ENCODE data around the gene ZNF526. TPM values are rescaled to one million over a fixed set of nuclear protein-coding genes. Genes with fewer than 3 reads are reported as not detected.

ZNF526 gene
- total RNA-seq, 1 donor from 2014 or later: 13.9 TPM

GRCh38 chr19:42220751-42221097 lies 612 bp downstream of the ZNF526 start:
- Mint-ChIP-seq H3K9me3 (ENCODE audit: unreplicated experiment) (no peaks in the 10 kb centered on the region), H3K36me3 (ENCODE audit: low read depth, unreplicated experiment) (peaks cover 29% of the 10 kb centered on the region), H3K27me3 (ENCODE audit: unreplicated experiment) (peaks cover 20% of the 10 kb centered on the region), H3K4me1 (ENCODE audit: unreplicated experiment) (peaks cover 31% of the 10 kb centered on the region), H3K4me3 (ENCODE audit: unreplicated experiment) (peak overlapping the region; percentile 100), H3K27ac (ENCODE audit: unreplicated experiment) (peak overlapping the region; percentile 80)
- no peak for TF ChIP-seq CTCF (IDR thresholded peaks at IDR 0.05; ENCODE audit: unreplicated experiment)
- DNase-seq (ENCODE audit: low spot score): no peak

- TF ChIP-seq CTCF (IDR thresholded peaks at IDR 0.05; ENCODE audit: unreplicated experiment): no peak
- peaks cover 9% of the 10 kb centered on the region for H3K27me3 Mint-ChIP-seq (ENCODE audit: unreplicated experiment)
- peaks cover 33% of the 10 kb centered on the region for H3K36me3 Mint-ChIP-seq (ENCODE audit: low read depth, unreplicated experiment)
- no peak for DNase-seq (ENCODE audit: low spot score)
- H3K4me3 Mint-ChIP-seq (ENCODE audit: unreplicated experiment): peak overlapping the region; percentile 80
- no peak overlapping the region for H3K27ac Mint-ChIP-seq (ENCODE audit: unreplicated experiment)
- H3K9me3 Mint-ChIP-seq (ENCODE audit: unreplicated experiment): no peaks in the 10 kb centered on the region
- H3K4me1 Mint-ChIP-seq (ENCODE audit: unreplicated experiment): peaks cover 13% of the 10 kb centered on the region
Measured at GRCh38 chr19:42224940-42225717, 5.0 kb downstream of the ZNF526 start.

- H3K36me3 Mint-ChIP-seq (ENCODE audit: low read depth, unreplicated experiment): peaks cover 33% of the 10 kb centered on the region
- TF ChIP-seq CTCF (IDR thresholded peaks at IDR 0.05; ENCODE audit: unreplicated experiment): no peak
- no peak overlapping the region for H3K27ac Mint-ChIP-seq (ENCODE audit: unreplicated experiment)
- no peaks in the 10 kb centered on the region for H3K9me3 Mint-ChIP-seq (ENCODE audit: unreplicated experiment)
- peaks cover 7% of the 10 kb centered on the region for H3K4me1 Mint-ChIP-seq (ENCODE audit: unreplicated experiment)
- DNase-seq (ENCODE audit: low spot score): no peak
- no peak overlapping the region for H3K4me3 Mint-ChIP-seq (ENCODE audit: unreplicated experiment)
- peaks cover 9% of the 10 kb centered on the region for H3K27me3 Mint-ChIP-seq (ENCODE audit: unreplicated experiment)
Measured at GRCh38 chr19:42225718-42226292, 5.7 kb downstream of the ZNF526 start.

GRCh38 chr19:42226886-42227285 lies 6.8 kb downstream of the ZNF526 start:
- H3K27ac Mint-ChIP-seq (ENCODE audit: unreplicated experiment): peak overlapping the region; percentile 59
- DNase-seq (ENCODE audit: low spot score): no peak
- H3K4me3 Mint-ChIP-seq (ENCODE audit: unreplicated experiment): peak overlapping the region; percentile 60
- peaks cover 37% of the 10 kb centered on the region for H3K36me3 Mint-ChIP-seq (ENCODE audit: low read depth, unreplicated experiment)
- H3K27me3 Mint-ChIP-seq (ENCODE audit: unreplicated experiment): peaks cover 9% of the 10 kb centered on the region
- TF ChIP-seq CTCF (IDR thresholded peaks at IDR 0.05; ENCODE audit: unreplicated experiment): no peak
- H3K9me3 Mint-ChIP-seq (ENCODE audit: unreplicated experiment): no peaks in the 10 kb centered on the region
- peaks cover 4% of the 10 kb centered on the region for H3K4me1 Mint-ChIP-seq (ENCODE audit: unreplicated experiment)

- Mint-ChIP-seq H3K27me3 (ENCODE audit: unreplicated experiment) (peaks cover 6% of the 10 kb centered on the region), H3K9me3 (ENCODE audit: unreplicated experiment) (no peaks in the 10 kb centered on the region), H3K36me3 (ENCODE audit: low read depth, unreplicated experiment) (peaks cover 38% of the 10 kb centered on the region), H3K27ac (ENCODE audit: unreplicated experiment) (no peak overlapping the region), H3K4me3 (ENCODE audit: unreplicated experiment) (no peak overlapping the region), H3K4me1 (ENCODE audit: unreplicated experiment) (peaks cover 4% of the 10 kb centered on the region)
- TF ChIP-seq CTCF (IDR thresholded peaks at IDR 0.05; ENCODE audit: unreplicated experiment): no peak
- no peak for DNase-seq (ENCODE audit: low spot score)
Measured at GRCh38 chr19:42228641-42229040, 8.5 kb downstream of the ZNF526 start.

Measured in endothelial cell (in vitro differentiated cells).